Liver (tissue), 3 donors: ENCODE results near the gene KCNQ5.

ENCODE experiments used
- CTCF ChIP-seq: fragments of 150-350 bp; IDR thresholded peaks from 2 replicates; pipeline ENCODE4 v1.5.1; 2017; ENCODE audit warnings: improper control_type of control experiment, low read depth, low read length; ENCODE audit not compliant: missing input control
- TAF1 ChIP-seq: conservative IDR thresholded peaks from 2 replicates; pipeline ENCODE4 v1.6.1; 2016; ENCODE audit warnings: antibody characterized with exemption, mild to moderate bottlenecking
- donor health status: healthy.
- donor health status: healthy.

- TF ChIP-seq CTCF (no peak), TAF1 (no peak)
Observed at GRCh38 chr6:72913797-72914196, 291.9 kb downstream of the KCNQ5 start.
